Measurements from ENCODE around the gene CACNA2D4.

- TF ChIP-seq, protein P1, sequence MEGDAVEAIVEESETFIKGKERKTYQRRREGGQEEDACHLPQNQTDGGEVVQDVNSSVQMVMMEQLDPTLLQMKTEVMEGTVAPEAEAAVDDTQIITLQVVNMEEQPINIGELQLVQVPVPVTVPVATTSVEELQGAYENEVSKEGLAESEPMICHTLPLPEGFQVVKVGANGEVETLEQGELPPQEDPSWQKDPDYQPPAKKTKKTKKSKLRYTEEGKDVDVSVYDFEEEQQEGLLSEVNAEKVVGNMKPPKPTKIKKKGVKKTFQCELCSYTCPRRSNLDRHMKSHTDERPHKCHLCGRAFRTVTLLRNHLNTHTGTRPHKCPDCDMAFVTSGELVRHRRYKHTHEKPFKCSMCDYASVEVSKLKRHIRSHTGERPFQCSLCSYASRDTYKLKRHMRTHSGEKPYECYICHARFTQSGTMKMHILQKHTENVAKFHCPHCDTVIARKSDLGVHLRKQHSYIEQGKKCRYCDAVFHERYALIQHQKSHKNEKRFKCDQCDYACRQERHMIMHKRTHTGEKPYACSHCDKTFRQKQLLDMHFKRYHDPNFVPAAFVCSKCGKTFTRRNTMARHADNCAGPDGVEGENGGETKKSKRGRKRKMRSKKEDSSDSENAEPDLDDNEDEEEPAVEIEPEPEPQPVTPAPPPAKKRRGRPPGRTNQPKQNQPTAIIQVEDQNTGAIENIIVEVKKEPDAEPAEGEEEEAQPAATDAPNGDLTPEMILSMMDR (IDR thresholded peaks at IDR 0.05; ENCODE audit: low read depth, low read length) = no peak
- no peak for TF ChIP-seq EZH2phosphoT487 (IDR thresholded peaks at IDR 0.05; ENCODE audit: low read depth)
Measured at GRCh38 chr12:1761857-1762256, 156.6 kb downstream of the CACNA2D4 start.
